Urinary bladder (tissue), 4 donors: ENCODE results near the gene TMEM51. TPM values are rescaled to one million over a fixed set of nuclear protein-coding genes. Genes with fewer than 3 reads are reported as not detected.
"Not testable (repeated sequence)": the region's sequence is repeated elsewhere in the genome, so short reads cannot be mapped to it uniquely, and the experiment has no call there.

Source experiments
- DNase-seq: peaks from one replicate; pipeline ENCODE4 v3.0.0-alpha.2; 2015; ENCODE audit errors: extremely low spot score
- H3K27ac ChIP-seq: one replicate; pipeline ENCODE4 v1.5.1; 2013; ENCODE audit warnings: low read depth, mild to moderate bottlenecking, moderate library complexity
- H3K36me3 ChIP-seq: one replicate; pipeline ENCODE4 v1.6.1; 2013; ENCODE audit warnings: mild to moderate bottlenecking, moderate library complexity; ENCODE audit not compliant: insufficient read depth
- H3K4me1 ChIP-seq: one replicate; pipeline ENCODE4 v1.6.1; 2013; ENCODE audit warnings: mild to moderate bottlenecking, moderate library complexity; ENCODE audit not compliant: insufficient read depth
- H3K4me3 ChIP-seq: one replicate; pipeline ENCODE4 v1.5.1; 2013; ENCODE audit warnings: low read depth, low read length
- WGBS: extraction: QIAGEN DNeasy Blood & Tissue Kit; methylation state at CpG from one replicate; pipeline ENCODE4 v1.1.7; 2013; 5-methylcytosine and 5-hydroxymethylcytosine counted together
- polyA plus RNA-seq: library from polyadenylated mRNA; stranded (reverse); fragments of 200-250 nt; gene quantifications from one replicate; pipeline ENCODE4 v1.2.3, GENCODE V29; 2013
- total RNA-seq: library from RNA; depleted of rRNA; stranded (reverse); fragments of >200 nt; gene quantifications from one replicate; pipeline ENCODE4 v1.2.3, GENCODE V29; 2014
- donor health status: healthy with polysubstance abuse.
- donor health status: healthy.

TMEM51 gene
- total and polyA plus RNA-seq, 2 donors, result 15.9 to 21.5 TPM

DNA sequence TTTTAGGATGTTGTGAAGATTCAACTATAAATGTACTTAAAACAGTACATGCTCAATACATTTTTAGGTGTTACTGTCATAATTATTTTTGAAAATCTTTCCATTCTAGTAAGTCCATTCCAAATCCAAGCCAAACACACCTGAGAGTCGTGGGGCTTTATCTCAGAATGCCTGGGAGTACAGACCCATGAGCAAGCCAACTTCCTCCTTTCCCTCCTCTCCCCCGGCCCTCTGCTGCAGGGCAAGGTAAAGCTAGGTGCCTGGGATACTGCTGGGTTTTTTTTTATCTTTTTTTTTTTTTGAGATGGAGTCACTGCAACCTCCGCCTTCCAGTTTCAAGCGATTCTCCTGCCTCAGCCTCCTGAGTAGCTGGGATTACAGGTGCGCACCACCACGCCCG lies 16.5 kb downstream of the TMEM51 start:
- Histone ChIP-seq H3K36me3 (no peaks in the 10 kb centered on the region), H3K27ac (no peak overlapping the region), H3K4me1 (no peaks in the 10 kb centered on the region), H3K4me3 (no peak overlapping the region)
- DNase-seq, result no peak
- 94% methylated on average over 7 of the region's 7 CpGs for WGBS

DNA sequence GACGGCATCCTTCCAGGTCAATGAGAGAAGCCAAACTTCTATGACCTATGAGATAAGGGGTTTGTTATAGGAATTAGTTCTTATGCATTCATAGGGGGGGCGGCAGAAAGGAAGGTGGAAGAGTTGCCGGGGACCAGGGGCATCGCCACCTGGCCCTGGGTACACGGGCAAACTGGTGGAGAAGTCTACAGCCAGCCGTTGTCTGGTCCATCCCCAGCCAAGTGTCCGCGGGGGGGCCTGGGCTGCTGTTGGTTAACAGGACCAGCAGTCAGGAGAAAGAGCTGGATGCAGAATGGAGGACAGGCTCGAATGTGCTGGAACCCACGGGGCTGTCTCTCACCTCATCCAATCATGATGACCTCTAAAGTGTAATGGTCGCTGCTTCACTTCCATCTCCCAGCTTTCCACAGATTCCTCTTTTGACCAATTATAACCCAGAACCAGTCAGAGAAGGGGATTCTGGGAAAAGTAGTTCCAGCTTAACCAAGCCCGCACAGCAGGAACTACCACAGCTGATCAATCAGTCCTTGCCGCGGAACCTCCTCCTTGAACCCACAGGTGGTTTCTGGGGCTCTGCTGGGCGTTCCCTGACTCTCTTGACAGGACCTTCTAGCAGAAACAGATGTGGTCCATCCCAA lies 17.8 kb downstream of the TMEM51 start:
- Histone ChIP-seq H3K4me3 (no peak overlapping the region), H3K36me3 (no peaks in the 10 kb centered on the region), H3K27ac (no peak overlapping the region), H3K4me1 (no peaks in the 10 kb centered on the region)
- 83% methylated on average over 15 of the region's 15 CpGs for WGBS
- DNase-seq, result no peak

DNA sequence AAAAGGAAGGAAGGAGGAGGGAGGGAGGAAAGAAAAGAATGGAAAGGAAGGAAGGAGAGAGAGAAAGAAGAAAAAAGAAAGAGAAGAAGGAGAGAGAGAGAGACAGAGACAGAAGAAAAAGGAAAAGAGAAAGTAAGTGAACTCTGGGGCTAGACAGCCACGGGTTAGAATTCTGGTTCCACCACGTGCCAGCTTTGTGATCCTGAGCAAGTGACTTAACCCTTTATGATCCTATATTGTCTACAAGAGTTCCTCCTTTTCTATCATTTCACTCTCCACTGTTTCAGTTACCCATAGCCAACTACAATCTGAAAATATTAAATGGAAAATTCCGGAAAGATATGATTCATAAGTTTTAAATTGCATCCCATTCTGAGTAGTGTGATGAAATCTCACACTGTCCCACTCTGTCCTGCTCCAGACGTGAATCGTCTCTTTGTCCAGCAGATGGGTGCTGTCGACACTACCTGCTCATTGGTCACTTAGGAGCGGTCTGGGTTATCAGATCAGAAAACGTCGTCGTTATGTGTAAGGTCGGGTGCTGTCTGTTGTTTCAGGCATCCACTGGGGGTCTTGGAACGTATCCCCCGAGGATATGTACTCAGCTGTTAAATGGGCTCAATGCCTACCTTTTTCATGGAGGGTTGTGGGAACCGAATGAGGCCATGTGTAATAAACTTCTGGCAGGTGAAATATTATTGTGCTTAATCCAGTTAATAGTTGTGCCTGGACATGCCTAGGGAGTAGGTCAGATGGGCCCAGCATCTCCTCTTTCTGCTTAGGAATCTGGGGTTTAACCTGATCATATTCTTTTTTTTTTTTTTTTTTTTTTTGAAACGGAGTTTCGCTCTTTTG lies 19.1 kb downstream of the TMEM51 start:
- no peak for DNase-seq
- 51% methylated on average over 16 of the region's 16 CpGs for WGBS
- Histone ChIP-seq H3K4me1 (no peaks in the 10 kb centered on the region), H3K27ac (no peak overlapping the region), H3K4me3 (no peak overlapping the region), H3K36me3 (no peaks in the 10 kb centered on the region)

DNA sequence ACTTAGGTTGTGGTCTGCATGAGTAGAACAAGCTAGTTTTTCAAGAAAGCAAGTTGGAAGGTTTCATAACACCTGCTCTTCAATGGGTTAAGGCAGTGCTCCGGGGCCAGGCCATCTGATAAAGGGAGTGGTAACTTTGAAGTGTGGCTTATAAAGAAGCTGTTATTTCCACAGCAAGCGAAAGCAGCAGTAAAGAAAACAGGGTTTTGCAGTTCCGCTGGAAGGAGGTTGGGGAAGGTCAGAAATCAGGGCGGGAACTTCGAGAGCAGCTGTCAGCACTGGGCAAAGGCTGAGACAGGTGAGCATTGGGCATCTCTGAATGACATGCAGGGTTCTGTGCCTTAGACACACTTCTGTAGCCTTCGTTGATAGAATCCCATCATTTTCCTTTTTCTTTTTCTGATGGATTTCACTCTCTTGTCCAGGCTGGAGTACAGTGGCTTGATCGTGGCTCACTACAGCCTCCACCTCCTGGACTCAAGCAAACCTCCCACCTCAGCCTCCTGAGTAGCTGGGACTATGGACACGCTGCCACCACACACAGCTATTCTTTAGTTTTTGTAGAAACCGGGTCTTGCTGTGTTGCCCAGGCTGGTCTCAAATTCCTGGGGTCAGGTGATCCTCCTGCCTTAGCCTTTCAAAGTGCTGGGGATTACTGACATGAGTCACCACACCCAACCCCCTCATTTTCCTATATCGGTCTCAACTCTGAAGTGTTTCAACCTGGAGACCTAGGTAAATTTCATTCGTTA lies 20.5 kb downstream of the TMEM51 start:
- Histone ChIP-seq H3K4me1 (no peaks in the 10 kb centered on the region), H3K36me3 (no peaks in the 10 kb centered on the region), H3K4me3 (no peak overlapping the region), H3K27ac (peak overlapping the region; percentile 58)
- DNase-seq, result no peak
- WGBS, result 71% methylated on average over 11 of the region's 11 CpGs

DNA sequence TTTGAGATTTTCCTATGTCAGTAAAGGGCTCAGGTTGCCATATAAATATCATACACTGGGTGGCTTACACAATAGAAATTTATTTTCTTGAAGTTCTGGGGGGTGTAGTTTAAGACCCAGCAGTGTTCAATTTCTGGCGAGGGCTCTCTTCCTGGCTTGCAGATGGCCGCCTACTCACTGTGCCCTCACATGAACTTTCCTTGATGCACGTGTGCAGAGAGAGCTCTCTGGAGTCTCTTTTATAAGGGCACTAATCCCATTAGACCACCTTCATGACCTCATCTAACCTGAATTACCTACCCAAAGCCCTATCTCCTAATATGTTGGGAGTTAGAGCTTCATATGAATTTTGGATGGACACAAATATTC lies 21.1 kb downstream of the TMEM51 start:
- DNase-seq, result no peak
- Histone ChIP-seq H3K4me3 (no peak overlapping the region), H3K4me1 (peaks cover 1% of the 10 kb centered on the region), H3K27ac (no peak overlapping the region), H3K36me3 (no peaks in the 10 kb centered on the region)
- WGBS, result 41% methylated on average over 3 of the region's 3 CpGs

DNA sequence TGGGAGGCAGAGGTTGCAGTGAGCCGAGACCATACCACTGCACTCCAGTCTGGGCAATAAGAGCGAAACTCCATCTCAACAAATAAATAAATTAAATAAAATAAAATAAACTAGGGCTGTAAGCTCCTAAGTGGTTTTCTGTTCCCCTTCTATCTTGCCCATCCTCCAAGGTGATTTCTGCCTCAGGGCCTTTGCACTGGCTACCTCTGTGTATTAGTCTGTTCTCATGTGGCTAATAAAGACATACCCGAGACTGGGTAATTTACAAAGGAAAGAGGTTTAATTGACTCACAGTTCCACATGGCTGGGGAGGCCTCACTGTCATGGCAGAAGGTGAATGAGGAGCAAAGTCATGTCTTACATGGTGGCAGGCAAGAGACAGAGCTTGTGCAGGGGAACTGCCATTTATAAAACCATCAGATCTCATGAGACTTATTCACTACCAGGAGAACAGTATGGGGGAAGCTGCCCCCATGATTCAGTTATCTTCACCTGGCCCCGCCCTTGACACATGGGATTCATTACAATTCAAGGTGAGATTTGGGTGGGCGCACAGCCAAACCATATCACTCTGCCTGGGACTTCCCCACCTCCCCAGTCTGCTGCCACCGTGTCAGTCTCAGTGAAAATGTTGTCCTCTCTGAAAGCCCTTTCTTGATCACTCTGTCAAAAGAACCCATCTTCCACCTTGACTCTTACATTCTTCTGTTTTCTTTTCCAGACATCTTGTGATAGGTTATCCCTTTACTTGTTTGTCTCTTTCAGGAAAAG lies 22.0 kb downstream of the TMEM51 start:
- not testable (repeated sequence) for H3K4me1 ChIP-seq

DNA sequence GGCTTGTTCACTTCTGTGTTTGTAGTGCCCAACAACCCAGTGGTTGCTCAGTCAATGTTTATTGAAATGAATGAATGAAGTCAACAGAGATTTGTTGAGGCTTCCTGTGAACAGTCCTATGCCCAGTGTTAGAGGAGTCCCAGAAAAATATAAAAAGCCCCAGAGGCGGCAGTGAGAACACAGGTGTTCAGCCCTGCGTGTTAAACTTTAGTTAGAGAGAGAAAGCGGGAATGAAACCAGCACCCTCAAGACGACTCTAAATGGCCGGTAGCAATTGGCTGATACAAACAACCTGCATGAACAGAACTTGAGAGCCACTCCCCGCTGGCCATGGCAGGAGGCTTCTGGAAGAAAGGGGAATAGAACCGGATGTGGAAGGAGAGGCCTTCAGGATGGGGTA lies 22.6 kb downstream of the TMEM51 start:
- 88% methylated on average over 7 of the region's 7 CpGs for WGBS
- H3K4me3 ChIP-seq, result no peak overlapping the region
- H3K36me3 ChIP-seq, result no peaks in the 10 kb centered on the region
- DNase-seq, result no peak
- peaks cover 1% of the 10 kb centered on the region for H3K4me1 ChIP-seq
- peak overlapping the region; percentile 3 for H3K27ac ChIP-seq

More for the DNA sequence above, 22.0 kb downstream of the TMEM51 start:
- not testable (repeated sequence) for H3K27ac ChIP-seq, DNase-seq, H3K4me3 ChIP-seq, H3K36me3 ChIP-seq
- WGBS, result 97% methylated on average over 6 of the region's 6 CpGs

DNA sequence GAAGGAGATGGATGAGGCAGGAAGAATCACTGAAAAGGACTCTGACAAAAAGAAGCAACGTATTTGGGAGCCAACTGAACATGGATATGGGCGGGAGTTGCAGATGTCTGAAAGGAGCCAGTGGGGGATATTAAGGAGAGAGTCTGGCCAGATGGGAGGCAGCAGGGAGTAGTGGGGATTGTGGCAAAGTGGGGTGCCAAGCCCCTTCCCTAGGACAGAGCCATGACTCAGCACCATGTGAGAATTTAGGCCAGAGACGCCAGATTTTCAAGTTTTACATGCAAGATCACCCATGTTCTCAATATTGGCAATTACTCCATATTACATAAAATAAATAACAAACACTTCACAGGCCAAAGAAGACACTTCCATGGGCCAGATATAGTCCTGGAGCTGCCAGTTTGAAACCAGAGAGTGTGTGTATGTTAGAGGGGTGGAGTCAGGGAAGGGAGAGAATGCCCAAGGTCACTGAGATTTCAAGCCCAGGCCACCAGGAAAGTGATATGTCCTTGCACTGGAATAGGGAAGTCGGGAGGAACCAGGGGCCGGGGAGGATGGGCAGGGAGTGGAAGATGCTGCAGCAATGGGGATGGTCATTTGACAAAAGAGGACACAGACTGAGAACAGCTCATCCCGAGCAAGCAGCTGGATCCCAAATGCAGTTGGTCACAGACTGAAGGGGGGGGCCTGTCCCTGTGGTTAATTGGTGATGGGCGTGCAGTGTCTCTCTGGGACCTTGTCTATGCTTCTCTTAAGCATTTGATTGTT lies 23.5 kb downstream of the TMEM51 start:
- Histone ChIP-seq H3K4me3 (no peak overlapping the region), H3K27ac (no peak overlapping the region), H3K4me1 (peaks cover 1% of the 10 kb centered on the region), H3K36me3 (no peaks in the 10 kb centered on the region)
- no peak for DNase-seq
- 71% methylated on average over 7 of the region's 7 CpGs for WGBS

DNA sequence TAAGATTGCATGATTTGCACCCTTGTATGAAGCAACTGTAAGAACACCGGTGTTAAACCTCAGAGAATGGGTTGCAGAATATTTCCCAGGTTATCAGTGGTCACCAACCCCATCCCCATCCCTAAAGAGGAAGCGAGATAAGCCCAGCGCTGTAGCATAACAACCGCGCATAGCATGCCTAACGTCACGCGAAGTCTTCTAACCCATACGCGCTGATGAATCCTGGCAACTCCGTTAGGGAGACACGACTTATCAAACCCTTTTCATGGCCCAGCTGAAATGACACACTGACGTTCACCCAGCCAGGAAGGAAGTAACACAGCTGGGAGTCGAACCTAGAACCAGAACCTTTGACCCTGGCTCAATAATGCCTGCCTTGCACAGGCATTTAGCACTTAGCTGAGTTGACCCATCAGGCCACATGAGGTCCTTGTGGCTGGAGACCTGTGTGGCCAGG lies 24.2 kb downstream of the TMEM51 start:
- DNase-seq, result no peak
- H3K4me3 ChIP-seq, result no peak overlapping the region
- H3K36me3 ChIP-seq, result no peaks in the 10 kb centered on the region
- peaks cover 1% of the 10 kb centered on the region for H3K4me1 ChIP-seq
- 79% methylated on average over 14 of the region's 14 CpGs for WGBS
- peak overlapping the region; percentile 26 for H3K27ac ChIP-seq

DNA sequence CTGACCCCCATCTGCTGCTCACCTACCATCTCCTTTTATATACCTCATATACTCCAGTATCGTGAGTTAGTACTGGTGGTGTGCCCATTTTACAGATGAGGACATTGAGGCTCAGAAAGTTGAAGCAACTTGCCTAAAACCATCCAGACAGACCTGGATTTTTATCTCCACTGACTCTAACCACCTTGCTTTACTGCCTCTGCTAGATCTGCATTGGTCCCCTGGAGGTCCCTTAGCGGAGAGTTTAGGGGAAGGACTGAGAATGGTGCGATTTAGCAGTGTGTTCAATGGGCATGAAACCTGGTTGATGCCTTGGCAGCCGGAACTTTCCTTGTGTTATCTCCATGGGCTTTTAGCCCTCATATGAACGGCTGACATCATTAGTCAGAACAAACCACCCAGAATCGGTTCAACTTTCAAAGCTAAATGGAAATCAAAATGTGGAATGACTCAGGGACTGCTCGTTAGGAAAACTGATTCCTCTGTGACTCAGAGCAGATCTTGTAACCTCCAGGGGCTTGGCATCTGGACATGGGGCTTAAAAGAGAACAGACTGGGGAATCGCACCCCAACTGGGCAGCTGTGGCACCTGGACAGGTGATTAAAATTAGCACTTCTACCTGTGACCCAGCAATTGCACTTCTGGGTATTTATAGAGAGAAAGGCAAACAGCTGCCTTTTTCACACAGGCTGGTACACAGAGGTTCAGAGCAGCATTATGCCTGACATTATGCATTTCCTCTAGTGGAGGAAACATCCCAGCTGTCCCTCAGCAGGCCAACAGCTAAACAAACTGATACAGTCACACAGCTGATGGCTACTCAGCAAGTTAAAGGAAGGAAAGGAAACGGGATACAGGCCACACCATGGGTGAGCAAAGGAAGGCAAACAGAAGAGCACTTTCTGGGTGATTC lies 25.3 kb downstream of the TMEM51 start:
- no peak for DNase-seq
- 46% methylated on average over 9 of the region's 9 CpGs for WGBS
- no peak overlapping the region for H3K4me3 ChIP-seq
- no peaks in the 10 kb centered on the region for H3K36me3 ChIP-seq
- peak overlapping the region; percentile 34 for H3K27ac ChIP-seq
- H3K4me1 ChIP-seq, result peaks cover 1% of the 10 kb centered on the region

DNA sequence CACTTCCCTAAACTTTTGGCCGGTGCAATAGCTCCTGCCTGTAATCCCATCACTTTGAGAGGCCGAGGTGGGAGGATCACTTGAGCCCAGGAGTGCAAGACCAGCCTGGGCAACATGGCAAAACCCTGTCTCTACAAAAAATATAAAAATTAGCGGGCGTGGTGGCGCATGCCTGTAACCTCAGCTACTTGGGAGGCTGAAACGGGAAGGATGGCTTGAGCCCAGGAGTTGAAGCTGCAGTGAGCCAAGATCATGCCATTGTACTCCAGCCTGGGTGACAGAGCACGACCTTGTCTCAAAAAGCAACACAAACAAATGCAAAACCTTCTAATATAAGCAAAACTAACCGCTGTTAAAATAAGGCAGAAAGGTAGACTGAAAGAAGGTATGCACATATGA lies 25.9 kb downstream of the TMEM51 start:
- peaks cover 1% of the 10 kb centered on the region for H3K4me1 ChIP-seq
- H3K36me3 ChIP-seq, result no peaks in the 10 kb centered on the region
- no peak for DNase-seq
- no peak overlapping the region for H3K4me3 ChIP-seq
- H3K27ac ChIP-seq, result peak overlapping the region; percentile 48
- 73% methylated on average over 8 of the region's 8 CpGs for WGBS

DNA sequence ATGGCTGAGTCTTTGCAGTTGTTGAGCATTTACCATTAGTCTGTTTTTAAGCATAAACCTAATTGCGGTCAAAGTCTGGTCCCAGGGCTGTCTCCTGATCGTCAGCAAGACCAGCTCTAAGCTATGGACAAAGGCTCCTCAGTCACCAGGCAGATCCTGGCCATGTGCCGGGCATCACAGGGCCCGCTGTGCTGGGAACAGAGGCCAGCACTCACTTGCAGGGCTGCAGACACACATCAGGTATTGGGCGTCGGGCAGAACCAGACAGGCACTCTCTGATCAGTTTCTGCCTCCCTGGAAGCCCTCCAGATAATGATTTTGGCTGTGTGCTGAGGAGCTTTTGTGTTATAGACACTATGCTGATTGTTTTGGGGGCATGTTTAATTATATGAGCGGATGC lies 26.6 kb downstream of the TMEM51 start:
- no peak overlapping the region for H3K27ac ChIP-seq
- 82% methylated on average over 7 of the region's 7 CpGs for WGBS

More for the DNA sequence above, 26.6 kb downstream of the TMEM51 start:
- H3K4me3 ChIP-seq, result no peak overlapping the region
- peaks cover 1% of the 10 kb centered on the region for H3K4me1 ChIP-seq
- no peaks in the 10 kb centered on the region for H3K36me3 ChIP-seq
- DNase-seq, result no peak
